HG02763 (cell line): ENCODE results near the gene TAS1R3.

ENCODE experiments used
- ATAC-seq: cut with Tn5 transposase; IDR thresholded peaks from one replicate; pipeline ENCODE4 v1.9.1; 2021; ENCODE audit warnings: mild to moderate bottlenecking, moderate library complexity; ENCODE audit not compliant: unreplicated experiment

TAS1R3 gene

DNA sequence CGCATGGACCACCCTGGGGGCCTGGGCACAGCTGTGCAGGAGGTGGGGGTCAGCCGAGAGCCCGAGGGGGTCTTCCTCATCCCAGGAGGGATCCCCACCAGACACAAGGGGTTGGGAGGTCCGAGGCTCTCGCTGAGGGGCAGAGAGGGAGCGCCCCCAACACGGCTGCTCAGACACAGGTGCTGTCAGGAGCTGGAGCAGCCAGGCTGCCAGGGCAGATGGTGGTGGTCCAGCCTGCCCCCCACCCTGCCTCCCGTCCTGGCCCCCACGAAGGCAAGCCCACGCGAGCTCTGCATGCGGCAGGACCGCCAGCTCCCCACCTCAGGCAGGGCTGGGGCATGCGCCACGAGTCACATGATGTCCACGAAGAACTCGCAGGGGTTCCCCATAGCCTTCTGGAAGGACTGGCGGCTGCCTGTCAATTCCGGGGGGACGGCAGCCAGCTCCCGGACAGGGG is 4.7 kb downstream of the TAS1R3 start:
- no peak for ATAC-seq

DNA sequence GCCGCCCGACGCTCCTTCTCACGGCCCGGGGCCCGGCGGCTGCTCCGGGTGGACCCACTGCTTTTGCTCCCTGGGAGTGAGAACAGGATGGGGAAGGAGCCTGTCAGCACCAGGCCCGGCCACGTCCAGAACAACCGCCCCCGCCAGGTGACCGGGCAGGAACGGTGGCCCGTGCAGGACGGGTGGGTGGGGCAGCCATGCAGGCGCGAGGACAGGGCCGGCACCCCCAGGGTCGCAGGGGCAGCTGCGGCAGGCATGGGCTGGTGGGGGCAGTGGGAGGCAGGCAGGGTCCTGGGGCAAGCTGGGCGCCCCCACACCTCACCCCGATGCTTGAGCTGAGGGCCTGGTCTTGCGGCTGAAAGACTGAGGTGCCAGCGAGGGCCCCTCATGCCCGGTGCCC is 5.4 kb downstream of the TAS1R3 start:
- no peak for ATAC-seq

GRCh38 chr1:1336931-1337792 is 6.1 kb downstream of the TAS1R3 start:
- no peak for ATAC-seq

DNA sequence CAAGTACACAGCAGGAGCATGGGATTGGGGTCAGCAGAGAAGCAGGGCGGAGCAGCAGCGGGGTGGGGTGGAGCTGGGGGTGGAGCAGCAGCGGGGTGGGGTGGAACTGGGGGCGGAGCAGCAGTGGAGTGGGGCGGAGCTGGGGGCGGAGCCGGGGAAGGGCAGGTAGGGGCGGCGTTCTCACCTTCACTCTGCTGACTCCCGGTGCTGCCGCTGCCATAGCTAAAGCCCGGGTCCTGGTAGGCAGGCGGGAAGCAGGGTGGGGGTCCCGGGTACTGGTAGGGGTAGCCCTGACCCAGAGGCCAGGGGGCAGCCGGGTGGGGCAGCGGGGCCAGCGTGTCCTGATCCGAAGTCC is 6.7 kb downstream of the TAS1R3 start:
- no peak for ATAC-seq

DNA sequence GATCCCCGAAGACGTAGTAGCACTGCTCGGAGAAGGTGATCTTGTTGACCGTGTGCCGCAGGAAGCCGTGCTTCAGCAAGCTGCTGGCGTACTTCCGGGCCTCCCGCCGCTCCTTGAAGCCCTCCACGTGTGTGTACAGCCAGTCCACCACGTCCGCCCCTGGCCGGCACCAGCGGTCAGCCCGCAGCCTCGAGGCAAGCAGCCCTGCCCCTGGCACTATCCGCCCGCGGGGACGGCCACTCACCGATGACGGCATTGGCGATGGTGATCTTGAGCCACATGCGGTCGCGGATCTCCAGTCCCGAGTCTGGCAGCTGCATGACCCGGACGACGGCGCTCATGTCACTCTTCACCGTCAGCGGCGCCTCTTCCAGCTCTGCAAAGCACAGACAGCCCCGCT is 7.2 kb downstream of the TAS1R3 start:
- no peak for ATAC-seq

DNA sequence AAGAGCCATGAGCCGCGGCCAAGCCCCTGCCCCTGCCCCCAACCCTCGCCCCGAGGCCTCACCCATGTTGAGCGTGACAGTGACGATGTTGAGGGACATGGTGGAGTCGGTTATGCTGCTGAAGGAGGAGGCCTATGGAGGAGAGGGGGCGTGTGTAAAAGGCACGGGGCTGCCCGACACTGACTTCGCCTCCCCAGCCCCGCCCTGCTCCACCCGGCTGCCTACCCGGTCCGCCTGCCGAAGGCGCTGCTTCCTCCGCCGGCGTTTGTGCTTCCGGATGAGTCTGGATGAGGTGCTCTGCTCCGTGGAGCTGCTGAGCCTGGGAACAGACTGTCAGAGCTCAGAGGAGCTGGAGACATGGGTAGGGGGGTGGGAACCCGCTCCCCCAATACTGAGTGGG is 9.1 kb downstream of the TAS1R3 start:
- no peak for ATAC-seq

DNA sequence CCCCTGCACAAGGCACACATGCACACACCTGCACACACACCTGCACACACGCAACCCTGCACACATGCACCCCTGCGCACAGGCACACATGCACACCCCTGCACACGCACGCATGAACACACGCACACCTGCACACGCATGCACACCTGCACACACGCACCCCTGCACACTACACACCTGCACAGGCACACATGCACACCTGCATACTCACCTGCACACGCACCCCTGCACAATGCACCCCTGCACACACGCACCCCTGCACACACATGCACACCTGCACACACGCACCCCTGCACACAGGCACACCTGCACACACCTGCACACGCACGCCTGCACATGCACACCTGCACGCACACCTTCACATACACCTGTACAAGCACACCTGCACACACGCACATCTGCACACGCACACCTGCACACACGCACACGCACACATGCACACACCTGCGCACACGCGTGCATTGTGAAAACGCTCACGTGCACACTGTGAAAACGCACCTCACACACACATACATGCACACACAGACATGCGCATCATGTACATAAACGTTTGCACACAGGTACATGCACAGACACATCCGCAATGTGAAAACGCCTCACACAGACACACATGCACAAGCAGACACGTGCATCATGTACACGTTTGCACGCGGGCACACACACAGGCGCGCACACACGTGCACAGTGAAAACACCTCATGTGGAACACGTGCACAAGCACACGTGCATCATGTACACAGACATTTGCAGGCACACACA is 9.9 kb downstream of the TAS1R3 start:
- ATAC-seq = no peak

DNA sequence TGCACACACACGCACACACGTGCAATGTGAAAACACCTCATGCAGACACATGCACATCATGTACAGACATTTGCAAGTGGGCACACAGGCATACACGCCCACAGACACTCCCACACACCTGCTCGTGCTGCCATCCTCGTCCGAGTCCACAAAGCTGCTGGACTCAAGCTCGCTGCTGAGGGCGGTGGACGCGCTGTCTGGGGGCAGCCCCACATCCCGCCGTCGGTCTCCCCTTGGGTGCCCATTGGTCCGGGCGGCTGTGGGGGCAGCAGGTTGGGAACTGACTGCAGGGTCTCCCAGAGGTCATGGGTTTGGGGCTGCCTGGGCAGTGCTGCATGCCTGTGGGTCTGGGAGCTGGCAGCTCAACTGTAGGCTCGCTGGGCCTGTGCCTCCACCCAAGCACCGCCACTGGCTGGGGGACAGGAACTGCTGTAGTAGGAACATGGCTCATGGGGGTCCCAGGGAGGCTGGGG is 10.5 kb downstream of the TAS1R3 start:
- no peak for ATAC-seq

DNA sequence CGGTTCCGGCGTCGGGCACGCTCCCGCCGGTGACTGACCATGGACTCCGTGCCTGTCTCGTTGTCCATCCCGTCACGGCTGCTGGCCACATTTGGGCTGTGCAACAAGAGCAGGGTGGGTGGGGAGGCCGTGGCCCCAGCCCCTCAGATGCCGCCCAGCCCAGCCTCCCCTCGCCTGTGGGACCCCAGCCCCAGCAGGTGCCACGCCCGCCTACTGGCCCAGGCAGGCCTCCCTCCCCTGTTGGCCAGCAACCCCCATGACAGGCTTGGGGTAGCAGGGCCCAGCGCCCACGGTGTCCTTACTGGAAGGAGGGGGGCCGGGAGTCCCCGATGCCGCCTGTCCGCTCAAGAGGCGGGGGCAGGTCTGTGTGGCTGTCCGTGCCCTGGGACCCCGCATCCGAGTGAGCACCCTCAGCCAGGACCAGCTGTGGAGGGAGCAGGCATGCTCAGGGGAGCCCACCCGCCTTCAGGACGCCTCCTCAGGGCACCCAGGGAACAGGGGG is 11.0 kb downstream of the TAS1R3 start:
- no peak for ATAC-seq

DNA sequence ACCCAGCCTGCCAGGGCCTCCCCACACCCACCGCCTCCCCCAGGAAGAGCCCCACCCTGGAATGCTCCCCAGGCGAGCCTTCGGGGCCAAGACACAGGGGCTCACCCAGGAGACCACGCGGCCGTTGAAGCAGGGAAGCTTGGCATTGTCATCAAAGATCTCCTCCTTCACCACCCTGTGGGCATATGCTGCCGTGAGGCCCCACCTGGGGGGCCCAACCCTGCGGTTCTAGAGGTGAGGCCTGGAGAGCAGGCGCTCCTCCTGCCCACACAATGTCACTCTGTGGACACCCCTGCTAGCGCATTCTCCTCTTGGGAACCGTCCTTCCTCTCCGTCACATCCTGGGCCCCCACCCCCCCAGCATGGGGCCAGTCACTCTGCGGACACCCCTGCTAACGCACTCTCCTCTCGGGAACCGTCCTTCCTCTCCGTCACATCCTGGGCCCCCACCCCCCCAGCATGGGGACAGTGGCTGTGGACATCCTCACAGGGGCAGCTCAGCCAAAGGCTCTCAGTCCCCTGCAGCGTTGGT is 11.6 kb downstream of the TAS1R3 start:
- ATAC-seq = no peak

DNA sequence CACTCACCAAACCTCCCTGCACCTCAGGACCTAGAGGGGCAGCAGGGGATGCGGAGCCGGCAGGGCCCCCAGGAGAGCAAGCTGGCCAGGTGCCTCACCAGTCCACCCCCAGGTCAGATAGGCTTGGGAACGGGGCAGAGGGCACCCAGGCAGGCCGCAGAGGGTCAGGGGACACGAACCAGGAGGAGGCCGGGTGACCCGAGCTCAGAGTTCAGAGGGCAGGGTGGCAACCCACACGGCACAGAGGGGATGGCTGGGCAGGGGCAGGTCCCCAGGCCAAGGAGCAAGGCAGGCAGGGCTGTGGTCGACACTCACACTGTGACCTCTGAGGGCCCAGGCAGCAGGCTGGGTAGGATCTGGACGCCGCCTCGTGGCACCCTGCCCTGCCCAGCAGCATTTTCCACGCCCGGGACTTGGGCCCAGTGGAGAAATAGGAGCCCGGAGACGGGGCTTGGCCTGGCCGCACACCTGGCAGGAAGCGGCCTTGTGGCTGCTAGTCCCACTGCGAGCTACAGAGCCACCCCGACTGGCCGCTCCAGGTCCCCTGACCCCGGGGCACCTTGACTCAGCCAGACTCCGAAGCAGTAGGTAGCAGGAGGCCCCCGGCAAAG is 12.8 kb downstream of the TAS1R3 start:
- ATAC-seq = no peak

GRCh38 chr1:1344655-1345361 is 13.7 kb downstream of the TAS1R3 start:
- no peak for ATAC-seq

- no peak for ATAC-seq
These were observed 14.3 kb downstream of the TAS1R3 start for GRCh38 chr1:1345384-1345783.

GRCh38 chr1:1345860-1346500 is 14.9 kb downstream of the TAS1R3 start:
- ATAC-seq = no peak

- ATAC-seq = no peak
These were observed 15.4 kb downstream of the TAS1R3 start for GRCh38 chr1:1346501-1346890.

DNA sequence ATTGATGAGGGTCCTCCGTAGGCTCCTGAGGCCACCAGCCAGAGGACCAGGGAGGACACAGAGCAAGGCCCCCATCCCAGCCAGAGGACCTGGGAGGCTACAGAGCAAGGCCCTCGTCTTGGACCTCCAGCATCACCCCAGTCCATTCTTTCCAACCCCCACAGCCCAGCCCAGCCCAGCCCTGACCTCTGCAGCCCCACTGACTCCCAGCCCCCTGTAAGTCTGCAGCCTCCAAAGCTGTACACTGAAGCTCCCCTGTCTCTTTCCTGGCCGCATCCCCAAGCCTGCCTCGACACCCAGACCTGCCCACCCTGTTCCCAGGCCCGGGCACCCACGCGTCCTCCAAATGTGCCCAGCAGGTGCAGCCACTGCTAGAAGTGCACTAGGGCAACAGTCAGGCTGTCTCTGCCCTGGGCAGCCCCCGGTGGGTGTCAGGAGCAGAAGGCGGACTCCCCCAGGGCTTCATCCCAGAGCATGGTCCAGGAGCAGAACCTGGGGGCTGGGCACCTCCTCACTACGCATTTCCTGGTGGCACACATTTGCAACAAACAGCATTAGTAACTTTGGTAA is 16.0 kb downstream of the TAS1R3 start:
- ATAC-seq = no peak

GRCh38 chr1:1347663-1348419 is 16.8 kb downstream of the TAS1R3 start:
- ATAC-seq = no peak

GRCh38 chr1:1348420-1349255 is 17.6 kb downstream of the TAS1R3 start:
- peak; percentile 32 for ATAC-seq
